NCI-H1417 (cell line): Measurements from ENCODE around the gene ARMC6.

Experiments used
- DNase-seq, 3 experiments: peaks; one replicate each; lab custom pipeline; 2025; lab: John Stamatoyannopoulos, UW

ARMC6 gene

GRCh38 chr19:19033426-19034203, at the start of gene ARMC6, which contains the start of gene SUGP2:
TSS of gene ARMC6 (plus strand) at chr19:19033603. CDS start at chr19:19034210, 607 bp downstream.
TSS of gene SUGP2 (minus strand) at chr19:19033517. CDS start at chr19:19031071, 2,446 bp downstream.
- peak; percentile 76 to 94 (median 94) for DNase-seq

DNA sequence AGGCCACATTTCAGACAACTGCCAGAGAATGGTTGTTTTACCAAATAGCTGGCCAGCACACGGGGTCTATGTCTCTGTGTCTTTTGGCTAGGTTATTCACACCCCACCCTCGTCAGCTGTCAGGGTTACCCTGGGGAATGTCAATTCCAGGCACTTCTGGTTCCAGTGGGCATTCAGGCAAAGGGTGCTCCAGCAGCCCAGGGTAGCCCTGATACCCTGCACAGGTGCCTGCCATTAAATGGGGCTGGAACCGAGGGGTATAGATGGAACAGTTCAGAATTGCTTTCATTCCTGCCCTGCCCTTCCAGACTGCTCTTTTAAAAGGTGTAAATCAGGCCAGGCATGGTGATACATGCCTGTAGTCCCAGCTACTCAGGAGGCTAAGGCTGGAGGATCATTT, 49.2 kb upstream of the ARMC6 start:
- no peak for DNase-seq

DNA sequence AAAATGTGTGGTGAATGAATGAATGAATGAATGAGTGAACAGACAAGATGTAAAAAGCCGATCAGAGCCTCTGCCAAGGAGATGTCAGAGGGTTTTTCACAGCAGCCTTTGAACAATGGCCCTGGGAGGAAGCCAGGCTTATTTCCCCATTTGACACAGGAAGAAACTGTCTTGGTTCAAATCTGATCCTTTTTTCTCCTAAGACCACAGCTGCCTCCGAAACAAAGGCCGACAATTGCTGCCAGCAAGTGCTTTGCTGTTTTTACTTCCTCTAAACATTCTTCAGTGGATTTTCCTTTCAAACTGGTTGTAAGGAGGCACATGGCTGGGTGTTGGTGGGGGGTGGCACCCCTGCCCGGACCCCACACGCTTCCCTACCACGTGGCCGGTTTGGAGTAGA, 48.1 kb upstream of the ARMC6 start:
- DNase-seq, result no peak

DNA sequence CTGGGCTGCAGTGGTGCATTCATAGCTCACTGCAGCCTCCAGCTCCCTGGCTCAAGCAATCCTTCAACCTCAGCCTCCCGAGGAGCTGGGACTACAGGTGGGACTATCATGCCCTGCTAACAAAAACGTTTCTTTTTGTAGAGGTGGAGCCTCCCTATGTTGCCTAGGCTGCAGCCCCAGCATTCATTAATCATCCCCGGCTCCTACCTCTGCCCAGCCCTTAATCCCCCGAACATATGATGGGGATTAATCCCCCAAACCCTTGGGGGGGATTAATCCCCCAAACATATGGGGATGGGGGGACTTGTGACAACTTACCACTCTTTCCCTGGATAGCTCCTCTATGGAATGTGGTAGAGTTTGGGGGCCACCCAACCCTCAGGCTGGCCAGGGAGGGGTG, 45.9 kb upstream of the ARMC6 start:
- DNase-seq, result no peak

DNA sequence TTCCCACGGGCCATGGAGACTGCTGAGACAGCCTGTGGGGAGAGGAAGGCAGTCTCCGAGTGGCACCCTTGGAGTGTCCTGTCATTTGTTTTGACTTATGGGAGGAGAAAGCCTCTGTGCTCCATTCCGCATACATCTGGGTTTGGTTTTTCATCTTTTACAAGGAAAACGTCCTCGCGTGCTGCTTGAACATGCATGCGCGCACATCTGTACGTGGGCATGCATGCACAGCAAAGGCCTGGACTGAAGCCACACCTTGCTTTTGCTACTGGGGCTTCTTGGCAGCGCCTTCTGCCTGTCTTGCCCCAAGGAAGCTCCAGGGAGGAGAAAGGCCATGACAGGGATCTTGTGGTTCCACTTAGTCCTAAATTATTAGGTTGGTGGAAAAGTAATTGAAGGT, 44.1 kb upstream of the ARMC6 start:
- no peak for DNase-seq

DNA sequence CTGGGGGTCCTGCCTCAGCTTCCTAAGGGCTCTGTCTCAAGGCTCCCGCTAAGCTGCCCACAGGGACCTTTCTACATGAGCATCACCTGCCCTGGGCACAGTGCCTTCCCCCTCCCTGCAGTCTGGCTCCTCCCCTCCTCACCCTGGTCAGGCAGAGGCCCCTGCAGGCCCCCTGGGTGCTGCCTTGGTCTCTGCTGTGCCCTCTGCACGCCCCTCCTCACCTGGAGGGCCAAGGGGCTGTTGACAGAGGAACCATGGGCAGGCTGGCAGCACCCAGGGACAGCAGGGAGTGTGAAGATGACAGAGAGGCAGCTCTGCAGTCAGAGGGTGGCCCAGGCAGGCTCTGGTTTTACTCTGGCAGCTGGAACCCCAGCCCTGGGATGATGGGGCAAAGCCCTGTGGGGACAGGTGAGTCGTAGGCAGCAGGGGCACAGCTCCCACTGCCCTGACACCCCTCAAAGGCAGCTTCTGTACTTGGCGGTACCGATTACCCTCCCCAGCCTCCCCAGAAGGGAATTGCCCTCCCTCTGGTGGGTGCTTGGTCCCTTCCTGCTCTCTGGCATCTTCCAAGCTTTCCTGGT, 43.2 kb upstream of the ARMC6 start:
- DNase-seq, result no peak

GRCh38 chr19:18991006-18991405, 42.4 kb upstream of the ARMC6 start:
- no peak for DNase-seq

DNA sequence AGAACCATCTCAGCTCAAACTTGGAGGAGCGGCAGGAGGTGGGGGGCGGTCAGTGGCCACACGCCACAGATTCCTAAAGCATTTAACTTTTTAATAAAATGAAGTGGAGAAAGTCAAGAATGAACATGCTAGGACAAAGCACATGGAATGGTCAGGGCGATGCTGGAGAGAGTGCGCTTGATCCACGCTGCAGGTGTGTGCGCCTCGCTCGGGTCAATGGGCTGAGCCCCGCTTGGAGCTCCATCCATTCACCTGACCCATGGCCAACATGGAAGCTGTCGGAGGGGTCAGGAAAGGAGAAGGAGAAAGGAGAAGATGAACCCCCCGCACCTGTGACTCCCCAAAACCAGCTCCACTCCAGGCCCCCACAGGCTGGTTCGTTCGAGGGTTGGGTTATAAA, 41.9 kb upstream of the ARMC6 start:
- no peak for DNase-seq

GRCh38 chr19:18992696-18993095, 40.7 kb upstream of the ARMC6 start:
- no peak for DNase-seq

- DNase-seq, result no peak
These were observed 40.3 kb upstream of the ARMC6 start for GRCh38 chr19:18993115-18993514.

DNA sequence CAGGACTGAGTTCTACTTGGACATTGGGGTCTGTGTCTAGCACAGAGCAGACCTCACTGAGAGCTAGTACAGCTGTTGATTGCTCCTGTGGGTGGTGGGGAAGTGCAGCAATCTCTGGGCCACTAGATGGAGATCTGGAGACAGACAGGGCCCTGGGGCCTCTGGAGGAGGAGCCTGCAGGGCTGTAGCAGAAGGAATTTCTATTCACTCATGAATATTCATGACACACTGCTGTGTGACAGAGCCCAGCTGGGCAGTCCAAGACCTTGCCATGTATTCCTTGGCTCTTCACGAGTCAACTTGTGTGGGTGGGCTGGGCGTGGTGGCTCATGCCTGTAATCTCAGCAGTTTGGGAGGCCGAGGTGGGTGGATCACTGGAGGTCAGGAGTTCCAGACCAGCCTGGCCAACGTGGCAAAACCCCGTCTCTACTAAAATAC, 37.6 kb upstream of the ARMC6 start:
- DNase-seq, result peak in 2 of 3 experiments; percentile 2 to 4

GRCh38 chr19:18996351-18996750, 37.1 kb upstream of the ARMC6 start:
- no peak for DNase-seq

DNA sequence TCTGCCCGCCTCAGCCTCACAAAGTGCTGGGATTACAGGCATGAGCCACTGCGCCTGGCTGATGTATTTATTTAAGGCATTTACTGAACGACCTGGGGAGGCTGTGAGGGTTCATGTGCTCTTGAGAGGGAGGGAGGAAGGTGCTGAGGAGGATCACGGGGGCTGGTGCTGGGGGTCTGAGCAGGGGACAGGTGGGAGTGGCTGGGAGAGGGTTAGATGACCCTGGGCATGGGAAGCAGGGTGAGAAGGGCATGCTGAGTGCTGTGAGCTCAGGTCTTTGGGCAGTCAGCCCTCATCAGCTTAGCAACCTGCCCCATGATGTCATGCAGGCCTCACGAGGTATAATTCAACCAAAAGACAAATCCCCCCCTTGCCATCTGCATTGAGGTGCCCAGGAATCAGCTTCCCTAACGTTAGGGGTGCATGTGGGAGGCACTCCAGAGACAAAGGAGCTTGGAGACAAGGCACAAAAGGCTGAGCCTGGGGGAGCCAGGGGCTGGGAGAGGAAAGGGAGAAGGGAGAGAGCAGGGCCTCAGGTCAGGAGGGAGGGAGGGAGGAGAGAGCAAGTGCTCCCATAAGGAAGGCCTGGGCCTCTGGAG, 36.5 kb upstream of the ARMC6 start:
- DNase-seq, result no peak

DNA sequence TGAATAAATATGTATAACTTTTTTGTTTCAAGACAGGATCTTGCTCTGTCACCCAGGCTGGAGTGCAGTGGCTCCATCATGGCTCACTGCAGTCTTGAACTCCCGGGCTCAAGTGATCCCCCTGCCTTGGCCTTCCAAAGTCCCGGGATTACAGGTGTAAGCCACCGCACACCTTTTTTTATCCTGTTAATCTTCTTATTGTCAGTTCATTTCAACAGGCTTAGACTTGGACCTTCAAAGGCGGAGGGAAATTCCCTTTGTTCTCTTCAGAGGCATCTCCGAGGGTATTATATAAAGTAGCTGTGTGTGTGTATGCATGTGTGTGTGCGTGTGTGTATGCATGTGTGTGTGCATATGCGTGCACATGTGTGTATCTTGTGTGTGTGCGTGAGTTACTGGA, 35.1 kb upstream of the ARMC6 start:
- no peak for DNase-seq

- DNase-seq, result no peak
These were observed 34.2 kb upstream of the ARMC6 start for GRCh38 chr19:18999016-18999758.

DNA sequence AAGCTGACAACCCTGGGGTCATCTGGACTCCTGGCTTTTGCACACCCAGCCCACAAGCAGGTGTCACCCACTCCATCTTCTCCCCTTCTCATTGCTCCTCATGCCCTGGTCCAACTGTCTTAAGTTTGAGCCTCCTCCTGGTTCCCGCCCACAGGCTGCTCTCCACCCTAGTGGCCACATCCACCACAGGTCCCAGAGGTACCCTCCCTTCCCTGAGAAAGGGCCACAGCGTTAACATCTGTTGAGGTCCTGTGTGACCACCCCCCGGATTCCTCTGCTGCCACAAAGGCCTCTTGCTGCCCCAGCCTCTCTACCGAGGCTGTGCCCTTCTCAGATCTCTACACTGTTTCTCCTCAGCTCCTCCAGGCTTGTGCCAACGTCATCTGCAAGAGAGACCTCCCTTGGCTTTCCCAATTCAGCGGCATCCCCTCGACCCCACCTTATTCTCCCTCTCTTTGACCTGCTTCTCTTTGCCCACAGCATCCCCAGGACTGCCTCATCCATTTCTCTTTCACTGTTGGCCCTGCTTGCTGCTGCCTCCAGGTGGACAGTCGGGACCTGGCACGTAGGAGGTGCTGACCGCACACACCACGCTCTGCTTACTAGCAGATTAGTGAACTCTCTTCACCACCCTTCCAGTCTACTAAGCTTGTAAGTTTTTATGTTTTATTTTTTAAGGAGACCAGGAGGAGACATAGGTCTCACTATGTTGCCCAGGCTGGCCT, 33.3 kb upstream of the ARMC6 start:
- no peak for DNase-seq

GRCh38 chr19:19004144-19004543, 29.3 kb upstream of the ARMC6 start:
- no peak for DNase-seq

DNA sequence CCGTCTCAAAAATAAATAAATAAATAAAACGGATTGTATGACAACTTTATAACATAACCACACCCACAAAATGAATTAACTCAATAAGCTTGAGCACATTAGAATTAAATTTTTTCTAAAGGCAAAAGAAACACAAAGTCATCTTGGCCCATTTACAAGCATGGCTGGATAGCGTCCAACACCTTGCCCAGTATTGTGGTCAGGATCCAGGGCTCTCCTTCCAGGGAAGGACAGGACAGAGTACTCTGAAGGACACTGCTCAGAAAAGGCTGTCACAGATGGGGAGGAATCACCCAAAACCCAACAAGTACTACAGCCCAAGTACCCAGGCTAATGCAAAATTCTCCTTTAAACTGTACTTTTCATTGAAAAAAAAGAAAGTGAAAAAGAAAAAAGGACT, 27.2 kb upstream of the ARMC6 start:
- DNase-seq, result no peak

GRCh38 chr19:19009951-19010350, 23.5 kb upstream of the ARMC6 start:
- no peak for DNase-seq

DNA sequence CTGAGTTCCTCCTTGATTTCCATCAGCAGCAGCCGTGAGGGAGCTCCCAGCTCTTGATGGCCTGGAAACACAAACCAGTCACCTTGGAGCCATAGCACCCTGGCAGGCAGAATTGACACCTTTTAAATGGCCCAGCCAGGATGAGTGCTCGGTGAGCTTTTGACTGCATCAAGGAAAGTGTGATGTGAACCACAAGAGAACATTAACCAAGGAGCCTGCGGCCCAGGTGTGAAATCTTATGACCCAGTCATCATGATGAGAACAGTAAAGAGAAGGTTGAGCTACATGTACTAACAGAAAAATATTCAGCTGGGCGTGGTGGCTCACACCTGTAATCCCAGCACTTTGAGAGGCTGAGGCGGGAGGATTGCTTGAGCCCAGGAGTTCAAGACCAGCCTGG, 22.9 kb upstream of the ARMC6 start:
- DNase-seq, result no peak

GRCh38 chr19:19021115-19021514, 12.3 kb upstream of the ARMC6 start:
- DNase-seq, result no peak
